Measurements from ENCODE around the gene GGACT.

The GGACT gene

GRCh38 chr13:100601716-100602115 is 13.1 kb upstream of the GGACT start:
- DNase-seq (ENCODE audit: low read depth), result no peak
- TF ChIP-seq CTCF (conservative IDR thresholded peaks at IDR 0.05; ENCODE audit: low read depth, low read length), result no peak
- no peak overlapping the region for H3K4me3 ChIP-seq (ENCODE audit: low read depth, low read length)

- DNase-seq (ENCODE audit: low read depth), result peak; percentile 12
- H3K4me3 ChIP-seq (ENCODE audit: low read depth, low read length), result no peak overlapping the region
- TF ChIP-seq CTCF (conservative IDR thresholded peaks at IDR 0.05; ENCODE audit: low read depth, low read length), result no peak
Measured at GRCh38 chr13:100600915-100601314, 12.3 kb upstream of the GGACT start.

- no peak overlapping the region for H3K4me3 ChIP-seq (ENCODE audit: low read depth, low read length)
- no peak for TF ChIP-seq CTCF (conservative IDR thresholded peaks at IDR 0.05; ENCODE audit: low read depth, low read length)
- DNase-seq (ENCODE audit: low read depth), result no peak
Measured at GRCh38 chr13:100600461-100600860, 11.9 kb upstream of the GGACT start.

GRCh38 chr13:100597253-100597652 is 8.7 kb upstream of the GGACT start:
- TF ChIP-seq CTCF (conservative IDR thresholded peaks at IDR 0.05; ENCODE audit: low read depth, low read length), result no peak
- peak; percentile 53 for DNase-seq (ENCODE audit: low read depth)
- H3K4me3 ChIP-seq (ENCODE audit: low read depth, low read length), result no peak overlapping the region

GRCh38 chr13:100596516-100596915 is 7.9 kb upstream of the GGACT start:
- DNase-seq (ENCODE audit: low read depth), result no peak
- H3K4me3 ChIP-seq (ENCODE audit: low read depth, low read length), result no peak overlapping the region
- no peak for TF ChIP-seq CTCF (conservative IDR thresholded peaks at IDR 0.05; ENCODE audit: low read depth, low read length)

- H3K4me3 ChIP-seq (ENCODE audit: low read depth, low read length), result no peak overlapping the region
- TF ChIP-seq CTCF (conservative IDR thresholded peaks at IDR 0.05; ENCODE audit: low read depth, low read length), result peak; percentile 35
- DNase-seq (ENCODE audit: low read depth), result no peak
Measured at GRCh38 chr13:100594731-100595130, 6.1 kb upstream of the GGACT start.

- no peak overlapping the region for H3K4me3 ChIP-seq (ENCODE audit: low read depth, low read length)
- TF ChIP-seq CTCF (conservative IDR thresholded peaks at IDR 0.05; ENCODE audit: low read depth, low read length), result no peak
- DNase-seq (ENCODE audit: low read depth), result no peak
Measured at GRCh38 chr13:100594255-100594654, 5.7 kb upstream of the GGACT start.
